H1 (cell line): Measurements from ENCODE around the gene TRIM41.

Experiments used
- CHD2 ChIP-seq: IDR thresholded peaks from 2 replicates; pipeline ENCODE4 v1.6.1; 2012; ENCODE audit warnings: low read length, improper control_type of control experiment
- EP300 ChIP-seq, 2 experiments: IDR thresholded peaks; 1 replicate in 1 of 2; 2 replicates in 1 of 2; pipeline ENCODE4 v1.6.1; 2011 to 2012; ENCODE audit warnings: low read depth in 2 of 2, low read length in 2 of 2, mild to moderate bottlenecking in 2 of 2, borderline replicate concordance in 1 of 2, inconsistent platforms in 1 of 2, moderate library complexity in 1 of 2
- EZH2 ChIP-seq: fragments of 200-600 bp; sonication (generic); IDR thresholded peaks from 2 replicates; pipeline ENCODE4 v1.7.1; 2012; ENCODE audit warnings: low read depth, mild to moderate bottlenecking, moderate library complexity, low read length, inconsistent platforms; ENCODE audit not compliant: severe bottlenecking
- FOSL1 ChIP-seq: IDR thresholded peaks from 2 replicates; pipeline ENCODE4 v1.6.1; 2011; ENCODE audit warnings: mild to moderate bottlenecking, low read depth, low read length, moderate library complexity; ENCODE audit not compliant: insufficient read depth
- MAFK ChIP-seq: IDR thresholded peaks from 2 replicates; pipeline ENCODE4 v1.6.1; 2012; ENCODE audit warnings: low read depth, mild to moderate bottlenecking, improper control_type of control experiment, low read length
- POLR2A ChIP-seq, 2 experiments: IDR thresholded peaks; 1 replicate in 1 of 2; 2 replicates in 1 of 2; pipeline ENCODE4 v1.6.1; 2011; ENCODE audit warnings: low read depth in 2 of 2, low read length in 2 of 2, mild to moderate bottlenecking in 2 of 2; ENCODE audit errors: control extremely low read depth in 1 of 2
- POLR2AphosphoS5 ChIP-seq: IDR thresholded peaks from 2 replicates; pipeline ENCODE4 v1.6.1; 2011; ENCODE audit warnings: low read depth, low read length
- SP4 ChIP-seq: IDR thresholded peaks from 2 replicates; pipeline ENCODE4 v1.6.1; 2012; ENCODE audit warnings: low read length, inconsistent platforms
- YY1 ChIP-seq: IDR thresholded peaks from 2 replicates; pipeline ENCODE4 v1.6.1; 2011; ENCODE audit warnings: low read depth, mild to moderate bottlenecking, low read length
- TF ChIP-seq, protein P1 (sequence below), 3 experiments: IDR thresholded peaks; 1 replicate in 2 of 3; 2 replicates in 1 of 3; pipeline versions ENCODE4 v1.5.1 to v1.6.1; 2011; ENCODE audit warnings: low read length in 3 of 3, mild to moderate bottlenecking in 3 of 3, inconsistent platforms in 2 of 3, low read depth in 1 of 3, moderate library complexity in 1 of 3; ENCODE audit not compliant: insufficient read depth in 1 of 3; ENCODE audit errors: control extremely low read depth in 1 of 3

DNA sequence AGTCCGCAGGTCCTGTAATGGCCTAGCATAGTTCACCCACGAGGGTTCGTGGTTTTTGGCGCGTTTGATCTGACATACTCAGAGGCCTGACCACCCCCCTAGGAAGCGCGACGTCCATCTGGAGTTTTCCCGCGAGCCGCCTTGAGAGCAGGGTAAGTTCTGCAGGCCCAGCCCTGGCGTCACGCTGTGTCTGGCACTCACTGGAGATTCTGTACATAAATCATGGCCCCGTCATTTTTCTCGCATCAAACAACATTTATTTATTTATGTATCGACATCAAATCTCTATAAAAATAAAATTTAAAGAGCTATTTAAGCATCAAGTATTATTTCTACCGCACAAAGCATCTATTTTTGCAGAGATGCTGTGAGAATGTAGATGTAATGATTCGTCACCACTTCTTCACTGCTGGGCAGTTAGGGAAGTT is 437 bp upstream of the TRIM41 start:
- TF ChIP-seq, protein P1, sequence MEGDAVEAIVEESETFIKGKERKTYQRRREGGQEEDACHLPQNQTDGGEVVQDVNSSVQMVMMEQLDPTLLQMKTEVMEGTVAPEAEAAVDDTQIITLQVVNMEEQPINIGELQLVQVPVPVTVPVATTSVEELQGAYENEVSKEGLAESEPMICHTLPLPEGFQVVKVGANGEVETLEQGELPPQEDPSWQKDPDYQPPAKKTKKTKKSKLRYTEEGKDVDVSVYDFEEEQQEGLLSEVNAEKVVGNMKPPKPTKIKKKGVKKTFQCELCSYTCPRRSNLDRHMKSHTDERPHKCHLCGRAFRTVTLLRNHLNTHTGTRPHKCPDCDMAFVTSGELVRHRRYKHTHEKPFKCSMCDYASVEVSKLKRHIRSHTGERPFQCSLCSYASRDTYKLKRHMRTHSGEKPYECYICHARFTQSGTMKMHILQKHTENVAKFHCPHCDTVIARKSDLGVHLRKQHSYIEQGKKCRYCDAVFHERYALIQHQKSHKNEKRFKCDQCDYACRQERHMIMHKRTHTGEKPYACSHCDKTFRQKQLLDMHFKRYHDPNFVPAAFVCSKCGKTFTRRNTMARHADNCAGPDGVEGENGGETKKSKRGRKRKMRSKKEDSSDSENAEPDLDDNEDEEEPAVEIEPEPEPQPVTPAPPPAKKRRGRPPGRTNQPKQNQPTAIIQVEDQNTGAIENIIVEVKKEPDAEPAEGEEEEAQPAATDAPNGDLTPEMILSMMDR (IDR thresholded peaks at IDR 0.05; ENCODE audit: control extremely low read depth in 1 of 3, insufficient read depth in 1 of 3, low read depth in 1 of 3, low read length in 3 of 3): no peak
- TF ChIP-seq EP300 (IDR thresholded peaks at IDR 0.05; ENCODE audit: borderline replicate concordance in 1 of 2, low read depth in 2 of 2, low read length in 2 of 2): no peak
- TF ChIP-seq POLR2A (IDR thresholded peaks at IDR 0.05; ENCODE audit: control extremely low read depth in 1 of 2, low read depth in 2 of 2, low read length in 2 of 2): no peak
- no peak for TF ChIP-seq SP4
- no peak for TF ChIP-seq YY1
- TF ChIP-seq MAFK: no peak
- no peak for TF ChIP-seq CHD2
- TF ChIP-seq POLR2AphosphoS5: no peak
- no peak for TF ChIP-seq EZH2
- TF ChIP-seq FOSL1: no peak
